IMR-90 (cell line): ENCODE measurements around the gene KCNQ1.

Experiments used
- CEBPB ChIP-seq: IDR thresholded peaks from 2 replicates; pipeline ENCODE4 v1.6.1; 2012; ENCODE audit warnings: low read depth, low read length, improper control_type of control experiment
- CTCF ChIP-seq: conservative IDR thresholded peaks from 2 replicates; pipeline ENCODE4 v1.5.1; 2012; ENCODE audit warnings: mild to moderate bottlenecking, low read depth, low read length, improper control_type of control experiment
- FOS ChIP-seq: fragments of 150-350 bp; IDR thresholded peaks from 2 replicates; pipeline ENCODE4 v1.6.1; 2016; ENCODE audit warnings: low read depth, low read length
- MAFK ChIP-seq: IDR thresholded peaks from 2 replicates; pipeline ENCODE4 v1.6.1; 2012; ENCODE audit warnings: low read depth, low read length, improper control_type of control experiment
- MAZ ChIP-seq: IDR thresholded peaks from 2 replicates; pipeline ENCODE4 v1.6.1; 2012; ENCODE audit warnings: low read depth, mild to moderate bottlenecking, low read length, improper control_type of control experiment, moderate library complexity, borderline replicate concordance
- NFE2L2 ChIP-seq: fragments of 150-350 bp; IDR thresholded peaks from 2 replicates; pipeline ENCODE4 v1.6.1; 2016; ENCODE audit warnings: low read depth, mild to moderate bottlenecking, low read length
- POLR2A ChIP-seq: IDR thresholded peaks from 2 replicates; pipeline ENCODE4 v1.6.1; 2012; ENCODE audit warnings: mild to moderate bottlenecking, low read depth, low read length
- RAD21 ChIP-seq: IDR thresholded peaks from 2 replicates; pipeline ENCODE4 v1.6.1; 2012; ENCODE audit warnings: low read length, improper control_type of control experiment
- RFX5 ChIP-seq: IDR thresholded peaks from 2 replicates; pipeline ENCODE4 v1.8.0; 2012; ENCODE audit warnings: low read depth, mild to moderate bottlenecking, low read length, moderate library complexity
- SMC3 ChIP-seq: fragments of 150-350 bp; IDR thresholded peaks from 2 replicates; pipeline ENCODE4 v1.6.1; 2016; ENCODE audit warnings: low read depth, mild to moderate bottlenecking, antibody characterized with exemption, low read length, moderate library complexity
- TF ChIP-seq, protein P1 (sequence below): fragments of 150-350 bp; IDR thresholded peaks from 2 replicates; pipeline ENCODE4 v1.6.1; 2017; ENCODE audit warnings: mild to moderate bottlenecking, antibody characterized with exemption, low read length, low read depth

DNA sequence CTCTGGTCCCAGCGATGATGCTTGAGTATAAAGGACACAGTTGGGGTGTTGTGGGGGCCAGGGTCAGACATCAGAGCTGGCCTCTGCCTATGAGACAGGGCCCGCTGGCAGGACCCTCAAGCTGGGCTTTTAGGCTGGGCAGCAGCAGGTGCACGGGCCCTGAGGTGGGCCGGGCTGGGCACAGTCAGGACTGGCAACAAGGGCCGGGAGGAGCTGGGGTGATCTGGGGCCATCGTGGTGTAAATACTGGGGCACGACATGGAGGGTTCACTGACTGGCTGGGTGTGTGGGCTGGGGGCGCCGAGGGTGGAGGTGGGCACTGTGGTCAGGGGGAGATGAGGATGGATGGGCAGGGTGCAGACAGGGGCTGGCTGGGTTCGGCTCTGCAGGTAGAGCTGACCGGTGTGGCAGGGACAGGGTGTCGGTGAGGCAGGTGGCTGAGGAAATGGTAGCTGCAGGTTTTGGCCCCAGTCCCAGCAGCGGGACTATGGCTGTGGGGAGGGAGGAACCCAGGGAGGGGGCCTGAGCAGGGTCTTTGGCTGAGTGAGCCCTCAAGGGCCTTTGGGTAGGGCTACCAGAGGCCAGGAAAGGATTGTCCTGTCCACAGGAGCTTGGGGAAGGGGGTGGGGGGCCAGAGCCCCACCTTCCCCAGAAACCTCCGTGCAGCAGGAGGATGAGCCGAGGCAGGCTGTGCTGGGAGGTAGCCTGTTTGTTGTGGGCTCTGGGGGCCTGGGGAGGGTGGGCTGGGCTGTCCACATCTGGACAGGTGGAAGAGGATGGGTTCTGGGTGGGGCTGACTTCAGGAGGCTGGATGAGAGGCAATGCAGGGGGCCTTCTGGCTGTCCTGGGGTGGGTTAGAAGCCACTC, 81.4 kb downstream of the KCNQ1 start:
- TF ChIP-seq MAZ (no peak), POLR2A (no peak), MAFK (no peak), CTCF (no peak), SMC3 (no peak), FOS (no peak), CEBPB (no peak), RFX5 (no peak), RAD21 (no peak), NFE2L2 (no peak)
- TF ChIP-seq, protein P1, sequence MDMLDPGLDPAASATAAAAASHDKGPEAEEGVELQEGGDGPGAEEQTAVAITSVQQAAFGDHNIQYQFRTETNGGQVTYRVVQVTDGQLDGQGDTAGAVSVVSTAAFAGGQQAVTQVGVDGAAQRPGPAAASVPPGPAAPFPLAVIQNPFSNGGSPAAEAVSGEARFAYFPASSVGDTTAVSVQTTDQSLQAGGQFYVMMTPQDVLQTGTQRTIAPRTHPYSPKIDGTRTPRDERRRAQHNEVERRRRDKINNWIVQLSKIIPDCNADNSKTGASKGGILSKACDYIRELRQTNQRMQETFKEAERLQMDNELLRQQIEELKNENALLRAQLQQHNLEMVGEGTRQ, result no peak
